GM23338 (cell line): Measurements from ENCODE around the gene FRAS1. TPM values are rescaled to one million over a fixed set of nuclear protein-coding genes. Genes with fewer than 3 reads are reported as not detected.

ENCODE experiments used
- ATAC-seq: fragments of 200-7000 bp; cut with Tn5 transposase; 3 replicates; pipeline ENCODE4 v1.9.1; 2020
- DNase-seq: peaks from one replicate; pipeline ENCODE4 v3.0.0-alpha.2; 2015; ENCODE audit warnings: low spot score
- H2AFZ ChIP-seq: fragments of 200-600 bp; sonication (generic); 2 replicates; pipeline ENCODE4 v1.8.0; 2016; ENCODE audit warnings: antibody characterized with exemption, mild to moderate bottlenecking, moderate library complexity
- H3F3A ChIP-seq: fragments of 200-600 bp; sonication (generic); replicated peaks from 2 replicates; pipeline ENCODE4 v1.8.0; 2017; ENCODE audit warnings: antibody characterized with exemption, mixed run types, low read depth
- H3K27ac ChIP-seq: fragments of 200-600 bp; sonication (generic); 2 replicates; pipeline ENCODE4 v1.6.1; 2016; ENCODE audit warnings: low read depth
- H3K27me3 ChIP-seq: fragments of 200-600 bp; sonication (generic); 2 replicates; pipeline ENCODE4 v1.8.0; 2016; ENCODE audit warnings: mild to moderate bottlenecking, mixed run types, moderate library complexity; ENCODE audit not compliant: insufficient read depth
- H3K36me3 ChIP-seq: fragments of 200-600 bp; sonication (generic); 2 replicates; pipeline ENCODE4 v1.8.0; 2016; ENCODE audit warnings: mild to moderate bottlenecking; ENCODE audit not compliant: insufficient read depth
- H3K4me1 ChIP-seq: fragments of 200-600 bp; sonication (generic); 2 replicates; pipeline ENCODE4 v1.8.0; 2016; ENCODE audit warnings: mild to moderate bottlenecking, moderate library complexity; ENCODE audit not compliant: insufficient read depth
- H3K4me2 ChIP-seq: fragments of 200-600 bp; sonication (generic); 2 replicates; pipeline ENCODE4 v1.7.1; 2017; ENCODE audit warnings: mixed run types
- H3K4me3 ChIP-seq: fragments of 200-600 bp; sonication (generic); 2 replicates; pipeline ENCODE4 v1.6.1; 2016; ENCODE audit warnings: mixed run types
- H3K79me2 ChIP-seq: fragments of 200-600 bp; sonication (generic); replicated peaks from 2 replicates; pipeline ENCODE4 v1.8.0; 2017; ENCODE audit warnings: mild to moderate bottlenecking; ENCODE audit not compliant: insufficient read depth
- H3K9me2 ChIP-seq: fragments of 200-600 bp; sonication (generic); 2 replicates; pipeline ENCODE4 v1.8.0; 2017; ENCODE audit not compliant: insufficient read depth
- H4K20me1 ChIP-seq: fragments of 200-600 bp; sonication (generic); replicated peaks from 2 replicates; pipeline ENCODE4 v1.8.0; 2017; ENCODE audit warnings: mild to moderate bottlenecking; ENCODE audit not compliant: insufficient read depth
- H3K27ac Mint-ChIP-seq: 2 replicates; pipeline ENCODE4 v1.8.0; 2020; ENCODE audit warnings: inconsistent platforms, mild to moderate bottlenecking, moderate library complexity, mixed read lengths
- H3K27me3 Mint-ChIP-seq: 3 replicates; pipeline ENCODE4 v1.8.0; 2022; ENCODE audit warnings: low read depth, mild to moderate bottlenecking, moderate library complexity, mixed read lengths, inconsistent platforms; ENCODE audit not compliant: insufficient read depth, poor library complexity
- H3K36me3 Mint-ChIP-seq: 3 replicates; pipeline ENCODE4 v1.8.0; 2021; ENCODE audit warnings: low read depth, mild to moderate bottlenecking, inconsistent platforms, moderate library complexity, mixed read lengths
- H3K4me1 Mint-ChIP-seq: 3 replicates; pipeline ENCODE4 v1.8.0; 2020; ENCODE audit warnings: mild to moderate bottlenecking, inconsistent platforms, mixed read lengths
- H3K4me3 Mint-ChIP-seq: 3 replicates; pipeline ENCODE4 v1.8.0; 2021; ENCODE audit warnings: moderate library complexity, mild to moderate bottlenecking, inconsistent platforms, mixed read lengths
- H3K9me3 Mint-ChIP-seq: 3 replicates; pipeline ENCODE4 v1.8.0; 2020; ENCODE audit warnings: moderate library complexity, mild to moderate bottlenecking, inconsistent platforms, mixed read lengths
- EZH2 ChIP-seq: fragments of 200-600 bp; sonication (generic); IDR thresholded peaks from one replicate; pipeline ENCODE4 v1.8.0; 2017; ENCODE audit warnings: antibody characterized with exemption, mild to moderate bottlenecking, low read depth; ENCODE audit not compliant: unreplicated experiment
- EZH2phosphoT487 ChIP-seq: fragments of 200-600 bp; sonication (generic); IDR thresholded peaks from one replicate; pipeline ENCODE4 v1.8.1; 2018; ENCODE audit warnings: antibody characterized with exemption; ENCODE audit not compliant: unreplicated experiment
- JUNB ChIP-seq: IDR thresholded peaks from one replicate; pipeline ENCODE4 v1.6.1; 2016; ENCODE audit warnings: antibody characterized with exemption; ENCODE audit not compliant: unreplicated experiment
- POLR2AphosphoS5 ChIP-seq: IDR thresholded peaks from 2 replicates; pipeline ENCODE4 v1.6.1; 2016; ENCODE audit warnings: antibody characterized with exemption, low read depth
- STAT1 ChIP-seq: IDR thresholded peaks from one replicate; pipeline ENCODE4 v1.6.1; 2016; ENCODE audit warnings: antibody characterized with exemption; ENCODE audit not compliant: unreplicated experiment
- ZNF114 ChIP-seq: fragments of 250-450 bp; sonication (Bioruptor Pico); IDR thresholded peaks from 2 replicates; pipeline ENCODE4 v1.5.0; 2020; ENCODE audit warnings: mild to moderate bottlenecking, moderate library complexity
- polyA plus RNA-seq: library from polyadenylated mRNA; unstranded; fragments of >200 nt; fragmentation: Nextera tagmentation; extraction: Ambion mirVana; gene quantifications from 2 replicates; pipeline ENCODE4 v1.2.1, GENCODE V29; 2016
- total RNA-seq: library from RNA; depleted of rRNA; stranded (reverse); fragments of >200 nt; shearing (Covaris generic); gene quantifications from 2 replicates; pipeline ENCODE4 v1.2.3, GENCODE V29; 2014
- TF ChIP-seq, protein P1 (sequence below), 2 experiments: fragments of 200-600 bp in 1 of 2; sonication (generic) in 1 of 2; conservative IDR thresholded peaks; 2 replicates each; pipeline versions ENCODE4 v1.5.1 to v1.6.1; 2016 to 2017; ENCODE audit warnings: antibody characterized with exemption in 2 of 2, low read depth in 2 of 2, mild to moderate bottlenecking in 2 of 2, moderate library complexity in 1 of 2
- TF ChIP-seq, protein P2 (sequence below): IDR thresholded peaks from one replicate; pipeline ENCODE4 v1.6.1; 2018; ENCODE audit warnings: antibody characterized with exemption; ENCODE audit not compliant: unreplicated experiment
- TF ChIP-seq, protein P3 (sequence below): IDR thresholded peaks from 2 replicates; pipeline ENCODE4 v1.6.1; 2016; ENCODE audit warnings: antibody characterized with exemption

Gene FRAS1
- total and polyA plus RNA-seq, 2 experiments from 2014 or later = 12.4 to 108 TPM

DNA sequence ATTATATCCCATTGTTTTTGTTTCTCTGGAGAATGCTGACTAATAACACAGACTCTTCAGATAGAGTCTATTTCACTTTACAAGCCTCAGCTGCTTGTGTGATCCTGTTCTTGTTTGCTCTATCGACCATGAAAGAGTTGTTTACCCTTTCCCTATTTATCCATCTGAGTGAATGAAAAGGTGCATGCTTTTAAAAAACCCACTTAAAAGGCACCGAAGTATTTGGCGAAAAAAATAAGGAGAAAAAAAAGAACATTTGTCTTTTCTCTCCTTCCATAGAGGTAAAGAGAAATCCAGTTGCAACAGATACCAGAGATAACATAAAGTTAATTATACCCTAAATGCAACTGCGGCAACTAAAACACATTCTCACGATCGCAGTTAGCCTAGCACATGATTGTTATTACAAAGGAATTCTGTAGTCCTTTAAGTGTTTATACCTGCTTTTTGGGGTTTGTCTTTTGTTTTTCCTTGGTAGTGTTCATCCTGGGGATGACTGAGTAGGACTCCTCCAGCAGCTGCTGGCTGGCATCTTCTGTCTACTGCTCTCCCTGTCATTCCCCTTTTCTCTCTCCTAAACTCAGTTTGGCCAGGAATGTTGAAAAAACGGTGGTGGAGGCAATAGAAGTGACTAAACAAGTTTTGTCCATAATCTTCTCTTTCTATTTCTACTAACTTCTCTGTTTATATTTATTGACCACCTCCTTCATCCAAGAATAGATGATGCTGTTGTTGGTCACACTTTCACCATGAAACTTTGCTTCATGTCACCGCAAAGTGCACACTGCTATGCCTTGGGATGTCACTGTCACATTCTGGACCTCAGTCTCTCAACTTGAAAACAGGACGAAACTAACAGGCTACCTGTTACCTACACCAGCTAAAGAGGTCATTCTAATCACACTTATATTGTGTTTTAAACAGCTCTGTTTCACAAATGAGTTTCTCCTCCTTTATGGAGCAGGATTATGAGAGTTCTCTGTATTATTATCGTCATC is 41.9 kb upstream of the FRAS1 start (continued):
- TF ChIP-seq POLR2AphosphoS5 (no peak), EZH2phosphoT487 (no peak), ZNF114 (CRISPR knock-in tag) (no peak), EZH2 (no peak), JUNB (no peak), STAT1 (no peak)

DNA sequence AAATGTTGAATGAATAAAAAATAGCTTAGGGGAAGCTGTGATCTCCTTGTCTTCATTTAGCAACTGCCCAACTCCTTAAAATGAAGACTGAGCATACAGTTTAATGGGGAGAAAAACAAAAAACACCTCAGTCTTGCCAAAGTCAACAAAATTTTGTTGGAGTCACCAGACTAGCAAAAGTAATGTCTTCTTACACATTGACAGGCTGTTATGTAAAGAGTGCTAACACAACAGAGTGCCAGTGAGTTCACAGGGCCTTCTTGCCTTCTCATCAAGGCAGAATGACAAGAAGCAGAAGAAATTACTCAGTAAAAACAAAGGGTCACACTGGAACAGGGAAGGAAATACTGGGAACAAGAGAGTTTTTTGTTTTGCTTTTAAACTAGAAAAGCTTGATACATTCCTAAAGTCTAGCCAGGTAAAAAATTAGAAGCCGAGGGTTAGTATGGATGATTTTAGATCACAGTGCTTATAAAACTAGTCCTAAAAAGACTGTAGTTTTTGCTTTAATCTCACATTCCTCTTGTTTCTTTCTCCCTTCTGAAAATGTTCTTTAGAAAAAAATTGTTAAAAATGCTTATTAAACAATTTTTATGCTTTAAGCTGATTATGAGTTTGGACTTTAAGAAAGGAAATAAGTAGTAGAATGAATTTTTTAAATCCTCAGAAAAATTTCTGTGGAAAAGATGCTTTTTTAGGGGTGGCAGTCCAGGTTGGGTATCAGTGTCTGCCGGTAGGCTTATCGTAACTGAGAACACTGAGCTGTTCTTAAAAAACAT is 38.7 kb upstream of the FRAS1 start:
- no peaks in the 10 kb centered on the region for H3K9me2 ChIP-seq
- no peaks in the 10 kb centered on the region for H3K4me1 ChIP-seq
- H3K79me2 ChIP-seq = no peaks in the 10 kb centered on the region
- no peak for ATAC-seq
- Mint-ChIP-seq H3K27ac (no peak overlapping the region; the same call in 1 of the 2 replicates), H3K4me1 (no peaks in the 10 kb centered on the region), H3K4me3 (no peak overlapping the region), H3K27me3 (no peaks in the 10 kb centered on the region), H3K36me3 (no peaks in the 10 kb centered on the region), H3K9me3 (no peaks in the 10 kb centered on the region)
- H3F3A ChIP-seq = no peaks in the 10 kb centered on the region
- no peak overlapping the region; the same call in 1 of the 2 replicates for H3K27ac ChIP-seq
- no peak for DNase-seq
- H3K4me2 ChIP-seq = no peak overlapping the region
- no peak overlapping the region; the same call in none of the 2 replicates for H2AFZ ChIP-seq
- H3K4me3 ChIP-seq = no peak overlapping the region
- no peaks in the 10 kb centered on the region for H3K36me3 ChIP-seq
- TF ChIP-seq, protein P1, sequence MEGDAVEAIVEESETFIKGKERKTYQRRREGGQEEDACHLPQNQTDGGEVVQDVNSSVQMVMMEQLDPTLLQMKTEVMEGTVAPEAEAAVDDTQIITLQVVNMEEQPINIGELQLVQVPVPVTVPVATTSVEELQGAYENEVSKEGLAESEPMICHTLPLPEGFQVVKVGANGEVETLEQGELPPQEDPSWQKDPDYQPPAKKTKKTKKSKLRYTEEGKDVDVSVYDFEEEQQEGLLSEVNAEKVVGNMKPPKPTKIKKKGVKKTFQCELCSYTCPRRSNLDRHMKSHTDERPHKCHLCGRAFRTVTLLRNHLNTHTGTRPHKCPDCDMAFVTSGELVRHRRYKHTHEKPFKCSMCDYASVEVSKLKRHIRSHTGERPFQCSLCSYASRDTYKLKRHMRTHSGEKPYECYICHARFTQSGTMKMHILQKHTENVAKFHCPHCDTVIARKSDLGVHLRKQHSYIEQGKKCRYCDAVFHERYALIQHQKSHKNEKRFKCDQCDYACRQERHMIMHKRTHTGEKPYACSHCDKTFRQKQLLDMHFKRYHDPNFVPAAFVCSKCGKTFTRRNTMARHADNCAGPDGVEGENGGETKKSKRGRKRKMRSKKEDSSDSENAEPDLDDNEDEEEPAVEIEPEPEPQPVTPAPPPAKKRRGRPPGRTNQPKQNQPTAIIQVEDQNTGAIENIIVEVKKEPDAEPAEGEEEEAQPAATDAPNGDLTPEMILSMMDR (conservative IDR thresholded peaks at IDR 0.05; ENCODE audit: low read depth in 2 of 2) = no peak
- TF ChIP-seq, protein P2, sequence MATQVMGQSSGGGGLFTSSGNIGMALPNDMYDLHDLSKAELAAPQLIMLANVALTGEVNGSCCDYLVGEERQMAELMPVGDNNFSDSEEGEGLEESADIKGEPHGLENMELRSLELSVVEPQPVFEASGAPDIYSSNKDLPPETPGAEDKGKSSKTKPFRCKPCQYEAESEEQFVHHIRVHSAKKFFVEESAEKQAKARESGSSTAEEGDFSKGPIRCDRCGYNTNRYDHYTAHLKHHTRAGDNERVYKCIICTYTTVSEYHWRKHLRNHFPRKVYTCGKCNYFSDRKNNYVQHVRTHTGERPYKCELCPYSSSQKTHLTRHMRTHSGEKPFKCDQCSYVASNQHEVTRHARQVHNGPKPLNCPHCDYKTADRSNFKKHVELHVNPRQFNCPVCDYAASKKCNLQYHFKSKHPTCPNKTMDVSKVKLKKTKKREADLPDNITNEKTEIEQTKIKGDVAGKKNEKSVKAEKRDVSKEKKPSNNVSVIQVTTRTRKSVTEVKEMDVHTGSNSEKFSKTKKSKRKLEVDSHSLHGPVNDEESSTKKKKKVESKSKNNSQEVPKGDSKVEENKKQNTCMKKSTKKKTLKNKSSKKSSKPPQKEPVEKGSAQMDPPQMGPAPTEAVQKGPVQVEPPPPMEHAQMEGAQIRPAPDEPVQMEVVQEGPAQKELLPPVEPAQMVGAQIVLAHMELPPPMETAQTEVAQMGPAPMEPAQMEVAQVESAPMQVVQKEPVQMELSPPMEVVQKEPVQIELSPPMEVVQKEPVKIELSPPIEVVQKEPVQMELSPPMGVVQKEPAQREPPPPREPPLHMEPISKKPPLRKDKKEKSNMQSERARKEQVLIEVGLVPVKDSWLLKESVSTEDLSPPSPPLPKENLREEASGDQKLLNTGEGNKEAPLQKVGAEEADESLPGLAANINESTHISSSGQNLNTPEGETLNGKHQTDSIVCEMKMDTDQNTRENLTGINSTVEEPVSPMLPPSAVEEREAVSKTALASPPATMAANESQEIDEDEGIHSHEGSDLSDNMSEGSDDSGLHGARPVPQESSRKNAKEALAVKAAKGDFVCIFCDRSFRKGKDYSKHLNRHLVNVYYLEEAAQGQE = no peak
- TF ChIP-seq, protein P3, sequence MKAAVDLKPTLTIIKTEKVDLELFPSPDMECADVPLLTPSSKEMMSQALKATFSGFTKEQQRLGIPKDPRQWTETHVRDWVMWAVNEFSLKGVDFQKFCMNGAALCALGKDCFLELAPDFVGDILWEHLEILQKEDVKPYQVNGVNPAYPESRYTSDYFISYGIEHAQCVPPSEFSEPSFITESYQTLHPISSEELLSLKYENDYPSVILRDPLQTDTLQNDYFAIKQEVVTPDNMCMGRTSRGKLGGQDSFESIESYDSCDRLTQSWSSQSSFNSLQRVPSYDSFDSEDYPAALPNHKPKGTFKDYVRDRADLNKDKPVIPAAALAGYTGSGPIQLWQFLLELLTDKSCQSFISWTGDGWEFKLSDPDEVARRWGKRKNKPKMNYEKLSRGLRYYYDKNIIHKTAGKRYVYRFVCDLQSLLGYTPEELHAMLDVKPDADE = no peak
- no peaks in the 10 kb centered on the region for H3K27me3 ChIP-seq
- H4K20me1 ChIP-seq = no peaks in the 10 kb centered on the region
